Cardiac septum (tissue), 1 donor: Measurements from ENCODE around the gene ACTR10. TPM values are rescaled to one million over a fixed set of nuclear protein-coding genes. Genes with fewer than 3 reads are reported as not detected.
"Not testable (repeated sequence)": the region's sequence is repeated elsewhere in the genome, so short reads cannot be mapped to it uniquely, and the experiment has no call there.

Source experiments
- DNase-seq: peaks from one replicate; pipeline ENCODE4 v3.0.0-alpha.2; 2020; ENCODE audit warnings: low spot score
- intact Hi-C: fragments of 100-400 bp; cut with DNase I; formaldehyde crosslinking; loops from one replicate; pipeline ENCODE4 v1.14.0; 2022
- total RNA-seq: library from RNA; stranded (reverse); fragmentation: NEBNext Ultra II Directional; extraction: Animal tissue kit (Norgen Biotek cat#: 25700); gene quantifications from one replicate; pipeline ENCODE4 v1.2.1, GENCODE V29; 2021
- donor health status: DM: no; HTN: no; CAD: no.

Gene ACTR10
- total RNA-seq, 1 donor from 2014 or later = 68.5 TPM

- DNase-seq = no peak
- intact Hi-C loops = loop anchor here (5.0 kb wide), 1 partner anchor 41 kb away; the partner anchor contains the start of gene PSMA3
Measured at GRCh38 chr14:58200846-58201245, 897 bp downstream of the ACTR10 start.

DNA sequence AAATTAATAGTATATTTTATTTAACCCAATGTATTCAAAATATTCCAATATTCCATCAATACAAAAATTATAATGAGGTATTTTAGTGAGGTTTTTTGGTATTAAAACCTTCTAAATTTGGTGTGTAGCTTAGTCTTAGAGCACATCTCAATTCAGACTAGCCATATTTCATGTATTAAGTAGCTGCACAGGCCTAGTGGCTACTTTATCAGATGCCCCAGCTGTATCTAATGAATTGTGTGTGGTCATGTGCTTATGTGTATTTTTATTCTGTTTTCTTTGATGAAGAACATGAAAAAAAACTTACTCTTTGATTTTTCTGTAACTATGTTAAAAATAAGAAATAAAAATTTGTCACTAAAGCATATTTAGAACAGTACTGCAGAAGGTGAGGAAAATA is 13.2 kb downstream of the ACTR10 start:
- intact Hi-C loops = no loop called here

DNA sequence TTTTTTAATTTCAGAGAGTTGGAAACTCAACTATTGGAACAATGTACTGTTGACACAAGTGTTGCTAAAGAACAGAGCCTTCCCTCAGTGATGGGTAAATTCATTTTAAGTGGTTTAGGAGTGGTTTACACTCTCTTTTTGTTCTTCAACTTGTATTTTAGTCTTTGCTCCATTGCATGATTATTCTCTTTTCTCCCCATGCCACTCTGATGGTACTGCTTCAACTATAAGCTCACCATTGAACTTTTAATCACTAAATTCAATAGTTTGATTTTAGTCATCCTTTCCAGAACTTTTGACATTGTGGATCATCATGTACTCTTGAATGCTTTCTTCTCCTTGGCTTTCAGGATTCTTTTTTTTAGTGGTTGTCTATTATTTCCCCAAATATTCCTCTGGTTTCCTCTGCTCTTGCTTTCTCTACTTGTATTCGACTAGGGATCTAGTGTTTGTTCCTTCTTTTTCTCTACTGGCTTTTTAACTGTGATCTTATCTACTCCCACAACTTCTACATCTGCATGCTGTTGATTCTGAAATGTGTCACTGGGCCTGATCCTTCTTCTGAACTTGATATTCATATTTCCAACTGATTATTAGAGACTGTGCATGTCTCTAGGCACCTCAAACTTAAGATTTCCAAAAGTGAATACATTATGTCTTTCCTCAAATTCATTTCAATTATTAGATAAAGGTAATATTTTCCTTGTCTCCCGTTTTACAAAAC is 15.4 kb downstream of the ACTR10 start:
- intact Hi-C loops = no loop called here
- DNase-seq = no peak

More for the DNA sequence above, 13.2 kb downstream of the ACTR10 start:
- no peak for DNase-seq

DNA sequence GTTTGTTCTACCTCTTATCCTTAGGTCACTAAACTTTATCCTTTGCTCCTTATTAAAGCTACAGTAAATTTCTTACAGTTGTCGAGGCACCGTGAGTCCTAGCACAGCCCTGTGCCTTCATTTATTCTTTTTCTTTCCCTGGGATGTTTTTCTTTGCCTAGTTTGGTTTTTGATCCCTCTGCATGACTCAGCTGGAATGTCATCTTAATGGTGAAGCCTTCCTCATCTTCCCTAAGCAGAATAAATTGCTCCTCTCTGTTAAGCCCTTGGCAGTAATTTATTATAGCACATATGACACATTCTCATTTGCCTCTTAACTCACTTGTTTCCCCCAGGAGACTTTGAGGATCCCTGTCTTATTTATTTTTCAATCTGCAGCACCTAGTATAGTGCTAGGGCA is 16.6 kb downstream of the ACTR10 start:
- DNase-seq = no peak
- intact Hi-C loops = no loop called here

GRCh38 chr14:58227096-58227819 is 27.3 kb downstream of the ACTR10 start:
- intact Hi-C loops = no loop called here
- DNase-seq = no peak

DNA sequence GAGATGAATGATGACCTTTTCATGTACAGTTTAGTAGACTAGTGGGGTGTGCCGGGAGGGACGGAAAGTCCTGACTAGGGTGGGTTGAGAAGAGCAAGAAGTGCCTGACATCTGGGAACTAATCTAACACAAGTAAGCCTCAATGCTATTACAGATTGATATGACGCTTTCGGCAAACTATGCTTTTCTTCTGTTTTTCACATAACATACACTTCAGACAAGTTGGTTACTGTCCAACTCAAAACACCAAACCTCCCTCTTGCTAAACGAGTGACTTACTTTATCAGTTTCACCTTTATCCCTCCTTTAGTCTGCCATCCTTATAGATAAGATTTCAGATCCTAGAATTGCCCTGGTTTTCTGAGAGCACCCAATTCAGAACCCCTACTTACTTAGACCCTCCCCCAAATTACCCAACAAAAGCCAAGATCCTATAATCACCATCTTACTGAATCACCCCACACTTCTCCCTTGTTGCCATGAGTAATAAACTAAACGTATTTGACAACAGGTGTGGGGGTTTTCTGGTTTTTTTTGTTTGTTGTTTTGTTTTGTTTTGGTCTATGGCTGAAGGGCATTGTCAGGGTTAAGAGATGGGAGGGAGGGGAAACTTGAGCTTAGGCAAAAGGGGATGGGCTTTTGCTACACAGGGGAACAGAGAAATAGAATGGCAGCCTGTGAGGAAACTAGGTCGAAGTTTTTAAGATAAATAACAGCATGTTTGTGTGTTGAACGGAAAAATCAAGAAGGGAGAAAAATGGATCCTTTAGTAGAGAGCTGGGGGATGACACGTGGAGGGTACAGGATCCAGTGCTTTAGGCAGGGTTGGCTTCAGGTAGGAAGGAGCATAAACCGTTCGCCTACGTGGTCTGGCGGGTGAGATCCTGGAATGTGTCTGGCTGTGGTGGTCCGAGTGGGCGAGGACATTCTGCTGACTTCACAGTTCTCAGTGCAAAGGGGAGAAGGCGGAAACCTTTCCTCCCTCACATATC is 38.6 kb downstream of the ACTR10 start:
- DNase-seq = no peak
- intact Hi-C loops = no loop called here

GRCh38 chr14:58239244-58240195 is 39.6 kb downstream of the ACTR10 start:
- DNase-seq = no peak
- intact Hi-C loops = loop anchor here (5.0 kb wide), 2 partner anchors 37 to 43 kb away; partner anchors contain the start of gene ACTR10

DNA sequence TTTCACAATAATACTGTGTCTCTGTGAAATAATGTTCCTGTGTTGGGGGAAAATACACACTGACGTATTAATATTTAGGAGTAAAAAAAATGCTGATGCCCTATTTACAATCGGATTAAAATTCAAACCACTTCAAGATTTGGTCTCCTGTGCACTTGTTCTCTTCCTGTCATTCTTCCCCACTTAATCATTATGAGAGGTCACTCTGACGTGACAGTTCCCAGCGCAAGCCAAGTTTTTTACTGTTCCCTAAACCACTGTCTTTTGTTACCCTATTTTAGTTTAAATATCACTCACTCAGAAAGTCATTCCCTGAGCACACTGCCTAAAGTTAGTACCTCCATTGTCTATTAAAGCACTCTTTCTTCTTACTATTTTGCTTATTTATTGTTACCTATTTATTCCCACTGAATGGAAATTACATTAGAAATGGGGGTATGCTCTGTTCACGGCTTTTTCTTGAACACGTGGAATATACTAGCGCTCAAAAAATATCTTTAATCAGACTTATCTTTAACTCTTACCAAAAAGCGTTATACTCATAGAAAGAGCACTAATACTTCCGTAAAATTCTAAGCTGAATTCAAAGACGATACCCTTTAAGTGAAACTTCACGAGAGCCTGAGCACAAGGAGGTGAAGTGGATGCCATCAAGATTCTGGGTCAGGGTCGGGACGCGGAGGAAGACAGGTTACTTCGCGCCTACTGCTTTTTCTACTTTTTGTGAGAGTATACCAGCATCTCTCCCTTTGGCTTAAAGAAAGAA is 44.0 kb downstream of the ACTR10 start:
- intact Hi-C loops = loop anchor here (1.0 to 5.0 kb wide), 3 partner anchors 38 to 54 kb away; partner anchors contain the start of genes ACTR10 and ARID4A
- DNase-seq = no peak

- intact Hi-C loops = loop anchor here (1.0 to 5.0 kb wide), 3 partner anchors 38 to 54 kb away; partner anchors contain the start of genes ACTR10 and ARID4A
- DNase-seq = peak; percentile 99
Measured at GRCh38 chr14:58244556-58245387, 44.8 kb downstream of the ACTR10 start, which contains the start of gene PSMA3. TSS of gene PSMA3 (plus strand) at chr14:58244843. CDS start at chr14:58244921, 78 bp downstream.

DNA sequence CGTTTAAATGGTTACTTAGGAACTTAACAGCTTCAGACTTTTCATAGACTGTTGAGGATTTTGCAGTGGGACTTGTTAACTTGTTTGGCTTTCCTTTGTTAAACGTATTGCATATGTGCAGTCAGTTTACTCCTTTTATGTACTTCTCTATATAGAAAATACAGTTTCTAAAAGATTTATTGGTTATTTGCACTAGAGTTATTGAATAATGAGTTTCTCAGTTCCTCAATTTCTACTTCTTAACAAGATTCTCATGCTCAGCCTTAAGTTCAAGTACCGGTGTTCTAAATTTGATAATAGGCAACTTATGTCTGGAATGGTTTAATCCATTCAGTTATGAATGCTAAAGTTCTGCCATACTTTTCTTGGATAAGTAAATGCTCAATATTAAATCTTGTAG is 45.6 kb downstream of the ACTR10 start:
- intact Hi-C loops = no loop called here
- no peak for DNase-seq

DNA sequence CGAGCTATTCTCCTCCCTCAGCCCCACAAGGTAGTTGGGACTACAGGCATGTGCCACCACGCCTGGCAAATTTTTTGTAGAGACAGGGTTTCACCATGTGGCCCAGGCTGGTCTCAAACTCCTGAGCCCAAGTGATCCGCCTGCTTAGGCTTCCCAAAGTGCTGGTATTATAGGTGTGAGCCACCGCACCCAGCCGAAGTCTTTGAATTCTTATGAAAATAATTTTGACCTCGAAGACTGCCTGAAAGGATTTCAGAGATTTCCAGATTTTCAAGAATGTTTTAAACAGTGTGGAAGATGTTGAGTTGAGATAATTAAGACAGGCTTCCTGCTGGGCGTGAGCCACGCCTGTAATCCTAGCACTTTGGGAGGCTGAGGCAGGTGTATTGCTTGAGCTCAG is 49.7 kb downstream of the ACTR10 start:
- no peak for DNase-seq
- intact Hi-C loops = no loop called here

DNA sequence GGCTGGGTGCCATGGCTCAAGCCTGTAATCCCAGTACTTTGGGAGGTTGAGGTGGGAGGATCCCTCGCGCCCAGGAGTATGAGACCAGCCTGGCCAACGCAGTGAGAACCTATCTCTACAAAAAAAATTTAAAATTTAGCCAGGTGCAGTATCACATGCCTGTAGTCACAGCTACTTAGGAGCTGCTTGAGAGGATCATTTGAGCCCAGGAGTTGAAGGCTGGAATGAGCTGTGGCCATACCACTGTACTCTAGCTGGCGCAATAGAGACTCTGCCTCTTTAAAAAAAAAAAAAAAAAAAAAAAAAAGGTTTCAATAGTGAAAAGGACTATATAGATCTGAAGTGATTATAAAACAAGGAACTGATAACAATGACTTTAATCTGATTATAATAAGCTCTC is 58.2 kb downstream of the ACTR10 start:
- intact Hi-C loops = no loop called here

DNA sequence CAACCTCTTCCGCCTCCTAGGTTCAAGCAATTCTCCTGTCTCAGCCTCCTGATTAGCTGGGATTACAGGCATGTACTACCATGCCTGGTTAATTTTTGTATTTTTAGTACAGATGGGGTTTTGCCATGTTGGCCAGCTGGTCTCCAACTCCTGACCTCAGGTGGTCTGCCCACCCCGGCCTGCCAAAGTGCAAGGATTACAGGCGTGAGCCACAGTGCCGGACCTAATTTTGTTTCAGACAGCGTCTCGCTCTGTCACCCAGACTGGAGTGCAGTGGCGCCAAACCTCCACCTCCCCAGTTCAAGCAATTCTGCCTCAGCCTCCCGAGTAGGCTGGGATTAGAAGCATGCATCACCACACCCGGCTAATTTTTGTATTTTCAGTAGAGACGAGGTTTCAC is 62.1 kb downstream of the ACTR10 start:
- DNase-seq, intact Hi-C loops: not testable (repeated sequence)

More for the DNA sequence above, 58.2 kb downstream of the ACTR10 start:
- DNase-seq = no peak

GRCh38 chr14:58265401-58265800 is 65.5 kb downstream of the ACTR10 start:
- no peak for DNase-seq
- intact Hi-C loops = no loop called here

GRCh38 chr14:58270628-58271027 is 70.7 kb downstream of the ACTR10 start:
- DNase-seq = no peak
- intact Hi-C loops = no loop called here

DNA sequence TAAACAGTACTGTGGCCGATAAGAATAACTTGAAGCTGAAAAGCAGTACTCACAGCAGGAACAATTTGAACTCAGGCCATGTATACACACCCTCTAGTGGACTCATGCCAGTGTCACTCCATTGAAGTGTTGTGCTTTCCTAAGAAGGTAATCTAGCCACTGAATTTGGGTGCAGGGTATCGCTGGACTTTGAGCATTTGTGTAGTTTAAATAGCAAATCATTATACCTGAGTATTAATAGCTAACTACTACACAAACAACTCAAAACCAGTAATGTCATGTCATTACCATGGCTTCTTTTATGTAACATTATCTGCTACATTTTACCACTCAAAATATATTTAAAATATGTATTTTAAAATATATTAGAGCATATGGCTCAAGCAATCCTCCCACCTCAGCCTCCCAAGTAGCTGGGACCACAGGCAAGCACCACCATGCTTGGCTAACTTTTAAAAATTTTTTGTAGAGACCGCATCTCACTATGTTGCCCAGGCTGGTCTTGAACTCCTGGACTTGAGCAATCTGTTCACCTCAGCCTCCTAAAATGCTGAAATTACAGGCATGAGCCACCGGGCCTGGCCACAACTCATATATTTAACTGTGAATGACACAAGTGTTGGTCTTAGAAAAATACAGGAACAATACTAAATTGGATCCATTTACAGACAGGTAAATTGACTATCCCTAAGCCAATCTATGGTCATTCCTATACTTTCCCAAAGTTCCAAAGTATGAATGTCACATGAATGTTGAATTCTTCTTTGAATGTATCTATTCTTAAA is 72.8 kb downstream of the ACTR10 start:
- intact Hi-C loops = no loop called here
- no peak for DNase-seq
